ENCODE measurements around the gene PRKCE.

Gene PRKCE

DNA sequence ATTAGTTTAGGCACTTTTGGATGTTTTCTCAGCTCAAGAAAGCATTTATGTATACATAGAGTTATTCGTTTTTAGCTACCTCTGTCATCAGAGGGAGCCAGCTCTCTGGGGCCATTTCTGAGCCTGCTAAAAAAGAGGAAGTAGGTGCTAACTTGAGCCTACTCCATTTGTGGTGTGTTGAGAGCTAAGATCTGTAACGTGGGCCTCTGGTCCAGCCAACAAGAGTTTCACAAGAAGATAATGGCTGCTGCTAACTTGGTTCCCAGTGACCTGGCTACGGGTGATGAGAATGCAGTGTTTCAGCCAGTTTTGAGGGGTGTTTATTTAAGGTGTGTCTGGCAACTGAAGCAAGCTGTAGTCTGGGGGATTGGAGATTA, 182.5 kb downstream of the PRKCE start:
- intact Hi-C loops (cut with DNase I; ENCODE audit: low total_unique reads) = no loop called here
- H3K27me3 ChIP-seq = no peaks in the 10 kb centered on the region
- TF ChIP-seq, protein P1, sequence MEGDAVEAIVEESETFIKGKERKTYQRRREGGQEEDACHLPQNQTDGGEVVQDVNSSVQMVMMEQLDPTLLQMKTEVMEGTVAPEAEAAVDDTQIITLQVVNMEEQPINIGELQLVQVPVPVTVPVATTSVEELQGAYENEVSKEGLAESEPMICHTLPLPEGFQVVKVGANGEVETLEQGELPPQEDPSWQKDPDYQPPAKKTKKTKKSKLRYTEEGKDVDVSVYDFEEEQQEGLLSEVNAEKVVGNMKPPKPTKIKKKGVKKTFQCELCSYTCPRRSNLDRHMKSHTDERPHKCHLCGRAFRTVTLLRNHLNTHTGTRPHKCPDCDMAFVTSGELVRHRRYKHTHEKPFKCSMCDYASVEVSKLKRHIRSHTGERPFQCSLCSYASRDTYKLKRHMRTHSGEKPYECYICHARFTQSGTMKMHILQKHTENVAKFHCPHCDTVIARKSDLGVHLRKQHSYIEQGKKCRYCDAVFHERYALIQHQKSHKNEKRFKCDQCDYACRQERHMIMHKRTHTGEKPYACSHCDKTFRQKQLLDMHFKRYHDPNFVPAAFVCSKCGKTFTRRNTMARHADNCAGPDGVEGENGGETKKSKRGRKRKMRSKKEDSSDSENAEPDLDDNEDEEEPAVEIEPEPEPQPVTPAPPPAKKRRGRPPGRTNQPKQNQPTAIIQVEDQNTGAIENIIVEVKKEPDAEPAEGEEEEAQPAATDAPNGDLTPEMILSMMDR (IDR thresholded peaks at IDR 0.05) = no peak
- no peaks in the 10 kb centered on the region for H3K36me3 ChIP-seq
- H3K27ac ChIP-seq = no peak overlapping the region
- H3K9me3 ChIP-seq = peaks cover 0 to 9% (median 0%) of the 10 kb centered on the region in 3 donors
- peaks cover 0 to under 1% (median 0%) of the 10 kb centered on the region in 4 donors for H3K4me1 ChIP-seq
- DNase-seq = no peak
- no peak overlapping the region for H3K4me3 ChIP-seq

DNA sequence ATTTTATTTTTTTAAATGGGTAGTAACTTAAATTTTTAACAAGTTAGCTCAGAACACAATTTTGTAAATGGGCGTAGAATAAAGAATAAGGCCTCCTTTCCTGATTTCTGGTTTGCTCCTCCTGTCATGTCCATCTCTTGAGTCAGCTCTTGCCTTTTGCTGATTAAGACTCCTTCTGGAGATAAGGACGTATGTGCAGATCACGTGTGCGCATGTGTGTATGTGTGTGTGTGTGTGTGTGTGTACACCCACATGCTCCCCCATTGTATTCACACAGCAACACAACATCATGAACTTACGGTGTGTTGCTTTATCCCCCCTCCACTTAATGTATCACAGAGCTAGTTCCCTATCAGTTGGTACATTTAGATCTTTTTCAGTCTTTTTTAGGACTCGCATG, 182.9 kb downstream of the PRKCE start:
- Histone ChIP-seq H3K27ac (no peak overlapping the region), H3K9me3 (peaks cover 0 to 9% (median 0%) of the 10 kb centered on the region in 3 donors), H3K4me1 (peaks cover 0 to 5% (median 4%) of the 10 kb centered on the region in 4 donors), H3K4me3 (no peak overlapping the region), H3K27me3 (no peaks in the 10 kb centered on the region), H3K36me3 (no peaks in the 10 kb centered on the region)
- intact Hi-C loops (cut with DNase I; ENCODE audit: low total_unique reads) = no loop called here
- TF ChIP-seq, protein P1 (IDR thresholded peaks at IDR 0.05) = no peak
- no peak for DNase-seq

DNA sequence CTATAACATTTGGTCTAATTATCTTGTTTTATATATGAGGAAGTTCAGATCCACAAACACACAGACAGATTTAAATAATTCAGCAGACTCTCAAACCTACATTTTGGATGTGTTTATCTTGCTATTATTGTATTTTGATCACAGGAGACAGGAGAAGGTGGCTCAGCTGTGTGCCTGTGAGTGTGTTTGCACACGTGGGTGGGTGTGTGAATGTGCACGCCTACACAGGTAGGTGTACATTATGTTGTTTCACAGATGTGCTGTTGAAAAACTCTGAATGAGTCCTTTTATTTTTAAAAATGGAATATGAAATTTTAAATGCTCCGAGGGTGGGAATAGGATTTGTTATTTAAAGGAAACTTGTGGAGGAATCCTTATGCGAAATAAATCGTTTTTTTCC, 183.4 kb downstream of the PRKCE start:
- TF ChIP-seq, protein P1 (IDR thresholded peaks at IDR 0.05) = no peak
- peaks cover 0 to 9% (median 0%) of the 10 kb centered on the region in 3 donors for H3K9me3 ChIP-seq
- DNase-seq = no peak
- H3K4me1 ChIP-seq = peaks cover 0 to 10% (median 9%) of the 10 kb centered on the region in 4 donors
- intact Hi-C loops (cut with DNase I; ENCODE audit: low total_unique reads) = no loop called here
- no peak overlapping the region for H3K27ac ChIP-seq
- H3K4me3 ChIP-seq = no peak overlapping the region
- no peaks in the 10 kb centered on the region for H3K36me3 ChIP-seq
- H3K27me3 ChIP-seq = no peaks in the 10 kb centered on the region

DNA sequence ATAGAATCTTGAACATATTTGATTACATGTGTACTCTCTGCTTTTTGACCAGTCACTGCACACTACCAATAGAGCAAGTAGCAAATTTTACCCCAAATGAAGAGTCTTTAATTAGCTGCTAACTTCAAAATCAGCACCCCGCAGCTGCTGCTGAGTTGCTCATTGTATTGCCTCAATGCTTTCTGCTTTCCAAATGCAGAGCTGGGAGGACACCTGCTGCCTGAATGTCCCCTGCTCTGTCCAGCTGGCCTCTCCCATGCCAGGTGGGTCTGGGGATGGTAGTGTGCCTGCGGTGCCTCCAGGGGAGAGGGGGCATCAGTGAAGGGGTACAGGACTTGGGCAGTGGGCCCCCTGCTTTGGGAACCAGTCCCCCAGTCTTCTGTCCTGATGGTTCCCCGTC, 184.8 kb downstream of the PRKCE start:
- peaks cover 0 to 19% (median 16%) of the 10 kb centered on the region in 4 donors for H3K4me1 ChIP-seq
- intact Hi-C loops (cut with DNase I; ENCODE audit: low total_unique reads) = no loop called here
- no peak overlapping the region for H3K4me3 ChIP-seq
- H3K9me3 ChIP-seq = peaks cover 0 to 1% (median 0%) of the 10 kb centered on the region in 3 donors
- H3K27me3 ChIP-seq = no peaks in the 10 kb centered on the region
- TF ChIP-seq, protein P1 (IDR thresholded peaks at IDR 0.05) = no peak
- H3K36me3 ChIP-seq = no peaks in the 10 kb centered on the region
- DNase-seq = no peak
- H3K27ac ChIP-seq = no peak overlapping the region

DNA sequence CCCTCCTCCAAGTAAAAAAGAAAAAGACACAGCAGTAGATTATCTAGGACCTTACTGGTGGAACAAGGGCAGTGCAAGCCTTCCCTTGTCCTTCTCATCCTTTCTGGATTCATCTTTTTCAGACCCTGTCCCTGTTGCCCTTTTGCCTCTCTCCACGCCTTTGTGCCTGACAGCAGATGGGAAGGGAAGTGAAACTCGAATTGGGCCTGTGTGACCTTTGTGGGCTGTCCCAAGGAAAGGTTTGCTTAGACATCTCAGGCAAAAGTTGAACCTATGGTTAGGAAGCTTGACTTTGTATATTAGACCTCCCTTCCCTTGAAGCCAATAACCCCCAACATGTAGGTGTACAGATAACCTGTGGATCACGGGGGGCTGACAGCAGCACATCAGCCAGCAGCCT, 185.3 kb downstream of the PRKCE start:
- no peak for DNase-seq
- Histone ChIP-seq H3K27ac (no peak overlapping the region), H3K4me3 (no peak overlapping the region), H3K27me3 (no peaks in the 10 kb centered on the region), H3K9me3 (no peaks in the 10 kb centered on the region), H3K36me3 (no peaks in the 10 kb centered on the region), H3K4me1 (peaks cover 0 to 19% (median 16%) of the 10 kb centered on the region in 4 donors)
- intact Hi-C loops (cut with DNase I; ENCODE audit: low total_unique reads) = no loop called here
- TF ChIP-seq, protein P1 (IDR thresholded peaks at IDR 0.05) = no peak

DNA sequence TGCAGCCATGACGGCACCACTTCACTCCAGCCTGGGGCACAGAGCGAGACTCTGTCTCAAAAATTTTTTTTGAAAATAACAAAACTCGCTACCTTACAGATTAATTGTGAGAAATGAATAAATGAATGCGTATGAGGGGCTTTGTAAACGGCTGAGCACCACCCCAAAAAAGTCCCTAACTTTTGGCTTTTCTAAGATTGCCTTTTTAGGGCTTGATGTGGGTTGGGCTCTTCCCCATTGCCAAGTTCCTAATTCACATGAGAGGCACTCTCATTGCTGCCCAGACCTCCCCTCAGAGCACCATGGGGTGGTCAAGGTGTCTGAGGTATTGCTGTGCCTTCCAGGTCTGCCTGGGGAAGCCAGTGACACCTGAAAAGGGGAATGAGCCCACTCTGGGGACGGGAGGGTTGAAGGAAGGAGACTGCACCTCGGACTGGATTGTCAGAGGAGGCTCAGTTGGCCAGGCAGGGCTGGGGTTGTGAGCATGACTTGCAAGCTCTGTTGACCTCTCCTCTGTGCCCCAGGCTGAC, 186.4 kb downstream of the PRKCE start:
- intact Hi-C loops (cut with DNase I; ENCODE audit: low total_unique reads) = no loop called here

More for the DNA sequence above, 186.4 kb downstream of the PRKCE start:
- no peaks in the 10 kb centered on the region for H3K9me3 ChIP-seq
- DNase-seq = no peak
- H3K36me3 ChIP-seq = no peaks in the 10 kb centered on the region
- peaks cover 0 to 19% (median 16%) of the 10 kb centered on the region in 4 donors for H3K4me1 ChIP-seq
- TF ChIP-seq, protein P1 (IDR thresholded peaks at IDR 0.05) = no peak
- no peak overlapping the region for H3K4me3 ChIP-seq
- no peaks in the 10 kb centered on the region for H3K27me3 ChIP-seq
- no peak overlapping the region for H3K27ac ChIP-seq
